ENCODE measurements around the gene SLF2.

- no peak for TF ChIP-seq POLR2A (IDR thresholded peaks at IDR 0.05)
- no peak for TF ChIP-seq CTCF (IDR thresholded peaks at IDR 0.05 in 8 of 11, conservative IDR thresholded peaks at IDR 0.05 in 3 of 11)
- no peak for TF ChIP-seq POLR2AphosphoS5 (IDR thresholded peaks at IDR 0.05)
Measured at GRCh38 chr10:100939763-100940344, 27.1 kb downstream of the SLF2 start.
